ENCODE measurements around the gene ATP6V1G1. TPM values are rescaled to one million over a fixed set of nuclear protein-coding genes. Genes with fewer than 3 reads are reported as not detected.
A peak's percentile ranks its signal among the peaks of the same experiment; 100 is the strongest.

ATP6V1G1 gene
- total and polyA plus RNA-seq, 2 of the 13 experiments (the other 11 are each of a cell fraction or from before 2014, with no cell fraction given), result 108 to 158 TPM

DNA sequence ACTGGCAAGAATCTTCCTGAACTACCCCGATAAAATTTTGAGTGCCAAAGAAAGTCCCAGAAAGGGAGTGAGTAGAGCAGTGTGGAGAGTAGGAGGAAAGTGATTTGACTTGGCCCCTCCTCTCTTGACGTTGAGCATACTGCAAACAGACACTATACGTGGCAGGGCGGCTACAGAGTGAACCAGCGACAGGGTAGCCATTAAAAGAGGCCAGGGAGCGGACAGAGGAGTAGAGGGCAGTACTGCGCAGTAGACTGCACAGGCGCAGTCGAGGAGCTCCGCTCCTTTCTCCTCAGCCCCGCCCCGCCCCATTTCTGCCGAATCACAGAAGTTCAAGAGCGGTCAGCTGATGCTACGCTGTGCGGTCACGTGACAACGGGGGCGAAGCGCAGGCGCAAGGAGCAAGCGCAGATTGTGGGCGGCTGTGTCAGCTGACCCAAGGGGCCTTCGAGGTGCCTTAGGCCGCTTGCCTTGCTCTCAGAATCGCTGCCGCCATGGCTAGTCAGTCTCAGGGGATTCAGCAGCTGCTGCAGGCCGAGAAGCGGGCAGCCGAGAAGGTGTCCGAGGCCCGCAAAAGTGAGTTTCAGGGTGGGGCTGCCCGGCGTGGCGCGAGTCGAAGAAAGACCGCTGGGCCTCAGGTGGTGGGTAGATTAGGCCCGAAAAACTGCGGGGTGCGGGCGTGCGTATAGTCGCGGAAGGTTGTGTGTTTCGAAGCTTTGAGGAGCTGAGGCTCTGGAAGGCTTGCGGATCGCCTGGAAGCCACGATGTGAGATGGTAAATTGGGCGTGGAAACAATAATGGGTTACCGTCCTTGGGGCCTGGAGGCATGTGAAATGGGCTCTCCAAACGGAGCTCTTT lies at the start of gene ATP6V1G1 (continued):
- TF ChIP-seq, protein P1, sequence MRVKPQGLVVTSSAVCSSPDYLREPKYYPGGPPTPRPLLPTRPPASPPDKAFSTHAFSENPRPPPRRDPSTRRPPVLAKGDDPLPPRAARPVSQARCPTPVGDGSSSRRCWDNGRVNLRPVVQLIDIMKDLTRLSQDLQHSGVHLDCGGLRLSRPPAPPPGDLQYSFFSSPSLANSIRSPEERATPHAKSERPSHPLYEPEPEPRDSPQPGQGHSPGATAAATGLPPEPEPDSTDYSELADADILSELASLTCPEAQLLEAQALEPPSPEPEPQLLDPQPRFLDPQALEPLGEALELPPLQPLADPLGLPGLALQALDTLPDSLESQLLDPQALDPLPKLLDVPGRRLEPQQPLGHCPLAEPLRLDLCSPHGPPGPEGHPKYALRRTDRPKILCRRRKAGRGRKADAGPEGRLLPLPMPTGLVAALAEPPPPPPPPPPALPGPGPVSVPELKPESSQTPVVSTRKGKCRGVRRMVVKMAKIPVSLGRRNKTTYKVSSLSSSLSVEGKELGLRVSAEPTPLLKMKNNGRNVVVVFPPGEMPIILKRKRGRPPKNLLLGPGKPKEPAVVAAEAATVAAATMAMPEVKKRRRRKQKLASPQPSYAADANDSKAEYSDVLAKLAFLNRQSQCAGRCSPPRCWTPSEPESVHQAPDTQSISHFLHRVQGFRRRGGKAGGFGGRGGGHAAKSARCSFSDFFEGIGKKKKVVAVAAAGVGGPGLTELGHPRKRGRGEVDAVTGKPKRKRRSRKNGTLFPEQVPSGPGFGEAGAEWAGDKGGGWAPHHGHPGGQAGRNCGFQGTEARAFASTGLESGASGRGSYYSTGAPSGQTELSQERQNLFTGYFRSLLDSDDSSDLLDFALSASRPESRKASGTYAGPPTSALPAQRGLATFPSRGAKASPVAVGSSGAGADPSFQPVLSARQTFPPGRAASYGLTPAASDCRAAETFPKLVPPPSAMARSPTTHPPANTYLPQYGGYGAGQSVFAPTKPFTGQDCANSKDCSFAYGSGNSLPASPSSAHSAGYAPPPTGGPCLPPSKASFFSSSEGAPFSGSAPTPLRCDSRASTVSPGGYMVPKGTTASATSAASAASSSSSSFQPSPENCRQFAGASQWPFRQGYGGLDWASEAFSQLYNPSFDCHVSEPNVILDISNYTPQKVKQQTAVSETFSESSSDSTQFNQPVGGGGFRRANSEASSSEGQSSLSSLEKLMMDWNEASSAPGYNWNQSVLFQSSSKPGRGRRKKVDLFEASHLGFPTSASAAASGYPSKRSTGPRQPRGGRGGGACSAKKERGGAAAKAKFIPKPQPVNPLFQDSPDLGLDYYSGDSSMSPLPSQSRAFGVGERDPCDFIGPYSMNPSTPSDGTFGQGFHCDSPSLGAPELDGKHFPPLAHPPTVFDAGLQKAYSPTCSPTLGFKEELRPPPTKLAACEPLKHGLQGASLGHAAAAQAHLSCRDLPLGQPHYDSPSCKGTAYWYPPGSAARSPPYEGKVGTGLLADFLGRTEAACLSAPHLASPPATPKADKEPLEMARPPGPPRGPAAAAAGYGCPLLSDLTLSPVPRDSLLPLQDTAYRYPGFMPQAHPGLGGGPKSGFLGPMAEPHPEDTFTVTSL (CRISPR knock-in tag; IDR thresholded peaks at IDR 0.05; ENCODE audit: borderline replicate concordance), result no peak
- TF ChIP-seq, protein P2, sequence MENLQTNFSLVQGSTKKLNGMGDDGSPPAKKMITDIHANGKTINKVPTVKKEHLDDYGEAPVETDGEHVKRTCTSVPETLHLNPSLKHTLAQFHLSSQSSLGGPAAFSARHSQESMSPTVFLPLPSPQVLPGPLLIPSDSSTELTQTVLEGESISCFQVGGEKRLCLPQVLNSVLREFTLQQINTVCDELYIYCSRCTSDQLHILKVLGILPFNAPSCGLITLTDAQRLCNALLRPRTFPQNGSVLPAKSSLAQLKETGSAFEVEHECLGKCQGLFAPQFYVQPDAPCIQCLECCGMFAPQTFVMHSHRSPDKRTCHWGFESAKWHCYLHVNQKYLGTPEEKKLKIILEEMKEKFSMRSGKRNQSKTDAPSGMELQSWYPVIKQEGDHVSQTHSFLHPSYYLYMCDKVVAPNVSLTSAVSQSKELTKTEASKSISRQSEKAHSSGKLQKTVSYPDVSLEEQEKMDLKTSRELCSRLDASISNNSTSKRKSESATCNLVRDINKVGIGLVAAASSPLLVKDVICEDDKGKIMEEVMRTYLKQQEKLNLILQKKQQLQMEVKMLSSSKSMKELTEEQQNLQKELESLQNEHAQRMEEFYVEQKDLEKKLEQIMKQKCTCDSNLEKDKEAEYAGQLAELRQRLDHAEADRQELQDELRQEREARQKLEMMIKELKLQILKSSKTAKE (CRISPR knock-in tag; IDR thresholded peaks at IDR 0.05; ENCODE audit: borderline replicate concordance), result no peak
- TF ChIP-seq MATR3 (CRISPR knock-in tag; IDR thresholded peaks at IDR 0.05) (no peak), ZNF225 (CRISPR knock-in tag; IDR thresholded peaks at IDR 0.05) (peak; percentile 84; the same call in 1 of the 2 replicates), SNRNP70 (IDR thresholded peaks at IDR 0.05; ENCODE audit: low read depth, low read length) (no peak), ZNF180 (CRISPR knock-in tag; IDR thresholded peaks at IDR 0.05; ENCODE audit: borderline replicate concordance, low read depth) (no peak), GATAD2A (CRISPR knock-in tag; IDR thresholded peaks at IDR 0.05) (peak; percentile 45; the same call in 1 of the 2 replicates), ZNF709 (CRISPR knock-in tag; IDR thresholded peaks at IDR 0.05) (peak; percentile 67), ARNT2 (CRISPR knock-in tag; IDR thresholded peaks at IDR 0.05; ENCODE audit: low read depth) (peak; percentile 85), ZNF891 (CRISPR knock-in tag; IDR thresholded peaks at IDR 0.05) (peak; percentile 96), MTA3 (CRISPR knock-in tag; IDR thresholded peaks at IDR 0.05) (no peak), ZNF326 (CRISPR knock-in tag; IDR thresholded peaks at IDR 0.05; ENCODE audit: borderline replicate concordance) (no peak)
- TF ChIP-seq, protein P3, sequence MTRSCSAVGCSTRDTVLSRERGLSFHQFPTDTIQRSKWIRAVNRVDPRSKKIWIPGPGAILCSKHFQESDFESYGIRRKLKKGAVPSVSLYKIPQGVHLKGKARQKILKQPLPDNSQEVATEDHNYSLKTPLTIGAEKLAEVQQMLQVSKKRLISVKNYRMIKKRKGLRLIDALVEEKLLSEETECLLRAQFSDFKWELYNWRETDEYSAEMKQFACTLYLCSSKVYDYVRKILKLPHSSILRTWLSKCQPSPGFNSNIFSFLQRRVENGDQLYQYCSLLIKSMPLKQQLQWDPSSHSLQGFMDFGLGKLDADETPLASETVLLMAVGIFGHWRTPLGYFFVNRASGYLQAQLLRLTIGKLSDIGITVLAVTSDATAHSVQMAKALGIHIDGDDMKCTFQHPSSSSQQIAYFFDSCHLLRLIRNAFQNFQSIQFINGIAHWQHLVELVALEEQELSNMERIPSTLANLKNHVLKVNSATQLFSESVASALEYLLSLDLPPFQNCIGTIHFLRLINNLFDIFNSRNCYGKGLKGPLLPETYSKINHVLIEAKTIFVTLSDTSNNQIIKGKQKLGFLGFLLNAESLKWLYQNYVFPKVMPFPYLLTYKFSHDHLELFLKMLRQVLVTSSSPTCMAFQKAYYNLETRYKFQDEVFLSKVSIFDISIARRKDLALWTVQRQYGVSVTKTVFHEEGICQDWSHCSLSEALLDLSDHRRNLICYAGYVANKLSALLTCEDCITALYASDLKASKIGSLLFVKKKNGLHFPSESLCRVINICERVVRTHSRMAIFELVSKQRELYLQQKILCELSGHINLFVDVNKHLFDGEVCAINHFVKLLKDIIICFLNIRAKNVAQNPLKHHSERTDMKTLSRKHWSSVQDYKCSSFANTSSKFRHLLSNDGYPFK (CRISPR knock-in tag; IDR thresholded peaks at IDR 0.05; ENCODE audit: borderline replicate concordance), result peak; percentile 74; the same call in 1 of the 2 replicates
- TF ChIP-seq, protein P4, sequence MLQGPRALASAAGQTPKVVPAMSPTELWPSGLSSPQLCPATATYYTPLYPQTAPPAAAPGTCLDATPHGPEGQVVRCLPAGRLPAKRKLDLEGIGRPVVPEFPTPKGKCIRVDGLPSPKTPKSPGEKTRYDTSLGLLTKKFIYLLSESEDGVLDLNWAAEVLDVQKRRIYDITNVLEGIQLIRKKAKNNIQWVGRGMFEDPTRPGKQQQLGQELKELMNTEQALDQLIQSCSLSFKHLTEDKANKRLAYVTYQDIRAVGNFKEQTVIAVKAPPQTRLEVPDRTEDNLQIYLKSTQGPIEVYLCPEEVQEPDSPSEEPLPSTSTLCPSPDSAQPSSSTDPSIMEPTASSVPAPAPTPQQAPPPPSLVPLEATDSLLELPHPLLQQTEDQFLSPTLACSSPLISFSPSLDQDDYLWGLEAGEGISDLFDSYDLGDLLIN (CRISPR knock-in tag; IDR thresholded peaks at IDR 0.05; ENCODE audit: borderline replicate concordance), result peak; percentile 70; the same call in 1 of the 2 replicates
